ENCODE results near the gene IQGAP2.

The IQGAP2 gene

DNA sequence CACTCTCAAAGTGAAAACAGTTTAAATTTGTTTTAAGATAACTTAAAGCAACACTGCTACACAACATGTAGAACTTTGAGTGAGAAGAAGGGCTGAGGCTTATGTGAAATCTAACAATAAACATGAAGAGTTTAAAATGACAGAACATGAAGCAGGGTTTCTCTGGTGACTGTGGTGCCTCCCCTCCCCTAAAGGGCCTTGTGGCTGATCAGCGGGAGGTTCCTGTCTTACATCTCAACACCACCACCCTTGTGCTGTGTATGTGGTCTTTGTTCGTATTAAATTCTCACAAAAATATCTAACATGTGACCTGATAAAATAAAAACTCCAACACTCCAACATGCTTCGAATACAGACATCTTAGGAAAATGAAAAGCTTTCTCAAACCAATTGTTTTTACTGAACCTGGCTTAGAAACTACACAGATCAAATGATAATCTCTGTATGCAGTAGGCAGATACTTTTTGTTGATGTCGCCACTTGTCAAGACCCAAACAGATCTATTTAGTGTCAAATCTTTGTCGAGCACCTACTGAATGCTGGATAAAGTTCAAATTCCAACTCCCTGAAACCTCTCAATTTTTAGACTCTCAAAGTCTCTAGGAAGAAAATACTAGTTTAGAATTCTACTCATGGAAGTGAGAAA, 9.9 kb upstream of the IQGAP2 start:
- TF ChIP-seq, protein P1, sequence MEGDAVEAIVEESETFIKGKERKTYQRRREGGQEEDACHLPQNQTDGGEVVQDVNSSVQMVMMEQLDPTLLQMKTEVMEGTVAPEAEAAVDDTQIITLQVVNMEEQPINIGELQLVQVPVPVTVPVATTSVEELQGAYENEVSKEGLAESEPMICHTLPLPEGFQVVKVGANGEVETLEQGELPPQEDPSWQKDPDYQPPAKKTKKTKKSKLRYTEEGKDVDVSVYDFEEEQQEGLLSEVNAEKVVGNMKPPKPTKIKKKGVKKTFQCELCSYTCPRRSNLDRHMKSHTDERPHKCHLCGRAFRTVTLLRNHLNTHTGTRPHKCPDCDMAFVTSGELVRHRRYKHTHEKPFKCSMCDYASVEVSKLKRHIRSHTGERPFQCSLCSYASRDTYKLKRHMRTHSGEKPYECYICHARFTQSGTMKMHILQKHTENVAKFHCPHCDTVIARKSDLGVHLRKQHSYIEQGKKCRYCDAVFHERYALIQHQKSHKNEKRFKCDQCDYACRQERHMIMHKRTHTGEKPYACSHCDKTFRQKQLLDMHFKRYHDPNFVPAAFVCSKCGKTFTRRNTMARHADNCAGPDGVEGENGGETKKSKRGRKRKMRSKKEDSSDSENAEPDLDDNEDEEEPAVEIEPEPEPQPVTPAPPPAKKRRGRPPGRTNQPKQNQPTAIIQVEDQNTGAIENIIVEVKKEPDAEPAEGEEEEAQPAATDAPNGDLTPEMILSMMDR (IDR thresholded peaks at IDR 0.05; ENCODE audit: borderline replicate concordance, insufficient read depth, low read depth, low read length): no peak
- H3K4me3 ChIP-seq (ENCODE audit: low read depth, low read length): no peak overlapping the region

DNA sequence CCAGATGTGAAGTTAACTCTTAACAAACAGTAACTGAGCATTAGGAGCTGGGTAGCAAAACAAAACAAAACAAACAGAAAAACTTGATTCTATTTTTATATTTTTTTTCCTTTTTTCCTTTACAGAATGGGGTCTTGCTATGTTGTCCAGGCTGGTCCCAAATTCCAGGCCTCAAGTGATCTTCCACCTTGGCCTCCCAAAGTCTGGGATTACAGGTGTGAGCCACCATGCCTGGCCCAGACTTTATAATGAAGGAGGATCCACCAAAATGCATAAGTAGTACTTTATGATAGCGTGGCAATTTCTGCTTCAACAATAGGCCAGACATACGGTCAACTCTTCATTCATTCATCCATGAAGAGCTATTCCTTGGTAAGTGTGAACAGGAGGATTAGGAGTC, 5.9 kb upstream of the IQGAP2 start:
- H3K4me3 ChIP-seq (ENCODE audit: low read depth, low read length): no peak overlapping the region
- TF ChIP-seq, protein P1 (IDR thresholded peaks at IDR 0.05; ENCODE audit: borderline replicate concordance, insufficient read depth, low read depth, low read length): no peak

DNA sequence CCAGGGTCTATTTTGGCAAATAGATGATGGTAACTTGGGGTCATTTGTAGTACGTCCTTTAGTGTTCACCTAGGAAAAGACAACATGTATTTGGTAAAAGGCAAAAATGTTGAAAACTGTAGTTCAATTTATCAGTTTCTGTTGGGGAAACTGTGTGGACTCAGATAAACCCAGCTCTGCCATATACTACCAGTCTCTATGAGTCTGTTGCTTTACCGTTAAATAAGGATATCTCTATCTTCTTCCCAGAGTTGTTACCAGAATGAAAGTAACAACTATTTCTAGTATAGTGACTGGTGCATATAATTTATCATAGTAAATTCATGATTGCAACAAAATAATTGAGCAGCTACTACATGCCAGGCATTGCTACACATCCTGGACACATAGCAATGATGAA, 3.8 kb upstream of the IQGAP2 start:
- no peak overlapping the region for H3K4me3 ChIP-seq (ENCODE audit: low read depth, low read length)
- TF ChIP-seq, protein P1 (IDR thresholded peaks at IDR 0.05; ENCODE audit: borderline replicate concordance, insufficient read depth, low read depth, low read length): no peak

DNA sequence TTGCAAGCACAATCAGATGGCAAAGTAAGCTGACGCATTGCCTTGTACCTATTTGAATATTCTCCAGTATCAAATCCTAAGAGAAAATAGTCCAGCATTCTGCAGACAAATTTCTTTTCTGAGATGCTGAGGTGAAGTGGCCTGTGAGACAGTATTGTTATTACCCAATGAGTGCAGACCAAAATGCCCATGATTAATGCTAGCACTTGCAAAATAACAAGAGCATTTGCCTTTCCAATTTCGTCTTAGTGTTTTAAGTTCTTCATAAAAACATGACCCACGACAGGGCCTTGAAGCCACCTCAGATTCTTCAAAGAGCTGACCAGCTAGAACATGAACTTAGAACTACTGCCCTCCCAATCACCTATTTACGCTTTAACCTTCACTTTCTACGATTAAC, 2.6 kb upstream of the IQGAP2 start:
- TF ChIP-seq, protein P1 (IDR thresholded peaks at IDR 0.05; ENCODE audit: borderline replicate concordance, insufficient read depth, low read depth, low read length): no peak
- H3K4me3 ChIP-seq (ENCODE audit: low read depth, low read length): no peak overlapping the region

DNA sequence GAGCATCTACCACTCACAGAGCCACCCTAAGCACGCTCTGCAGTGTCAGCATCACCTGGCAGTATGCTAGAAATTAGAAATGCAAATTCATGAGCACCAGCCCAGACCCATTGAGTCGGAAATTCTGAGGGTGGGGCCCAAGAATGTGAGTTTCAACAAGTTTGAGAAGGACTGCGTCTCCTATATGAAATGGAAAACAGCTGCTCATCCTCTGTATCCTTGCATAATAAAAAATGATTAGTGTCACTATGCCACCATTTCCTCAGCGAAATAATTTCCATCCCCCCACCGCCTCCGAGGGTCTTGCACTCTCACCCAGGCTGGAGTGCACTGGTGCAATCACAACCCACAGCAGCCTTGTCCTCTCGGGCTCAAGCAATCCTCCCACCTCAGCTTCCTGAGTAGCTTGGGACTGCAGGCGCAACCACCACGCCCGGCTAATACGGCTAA, 1.3 kb upstream of the IQGAP2 start:
- TF ChIP-seq, protein P1 (IDR thresholded peaks at IDR 0.05; ENCODE audit: borderline replicate concordance, insufficient read depth, low read depth, low read length): no peak
- peak overlapping the region; percentile 55 for H3K4me3 ChIP-seq (ENCODE audit: low read depth, low read length)

DNA sequence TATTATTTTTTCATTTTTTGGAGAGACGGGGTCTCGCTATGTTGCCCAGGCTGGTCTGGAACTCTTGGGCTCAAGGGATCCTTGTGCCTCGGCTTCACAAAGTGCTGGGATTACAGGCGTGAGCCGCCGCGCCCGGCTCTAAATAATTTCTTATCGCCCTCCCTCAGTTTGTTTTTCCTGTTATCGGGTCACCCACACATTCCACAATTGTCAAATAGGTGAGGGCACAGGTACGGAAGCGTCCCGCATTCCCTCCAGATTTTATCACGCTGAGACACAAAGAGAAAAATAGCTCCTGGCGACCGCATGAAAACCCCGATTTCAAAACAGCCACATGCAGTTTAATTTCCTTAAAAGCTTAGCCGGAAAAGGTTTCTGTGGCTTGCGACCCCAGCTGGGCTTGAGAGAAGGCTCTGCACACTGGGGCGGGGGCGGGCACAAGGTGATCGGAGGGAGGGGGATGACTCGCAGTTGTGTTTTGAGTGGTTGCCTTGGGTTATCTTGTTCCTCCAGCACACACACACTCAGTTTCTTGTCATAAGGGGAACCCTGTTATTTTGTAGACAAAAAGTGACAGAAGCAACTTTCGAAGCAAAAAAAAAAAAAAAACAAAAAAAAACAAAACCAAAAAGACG, 717 bp upstream of the IQGAP2 start:
- H3K4me3 ChIP-seq (ENCODE audit: low read depth, low read length): peak overlapping the region; percentile 93
- TF ChIP-seq, protein P1 (IDR thresholded peaks at IDR 0.05; ENCODE audit: borderline replicate concordance, insufficient read depth, low read depth, low read length): no peak

DNA sequence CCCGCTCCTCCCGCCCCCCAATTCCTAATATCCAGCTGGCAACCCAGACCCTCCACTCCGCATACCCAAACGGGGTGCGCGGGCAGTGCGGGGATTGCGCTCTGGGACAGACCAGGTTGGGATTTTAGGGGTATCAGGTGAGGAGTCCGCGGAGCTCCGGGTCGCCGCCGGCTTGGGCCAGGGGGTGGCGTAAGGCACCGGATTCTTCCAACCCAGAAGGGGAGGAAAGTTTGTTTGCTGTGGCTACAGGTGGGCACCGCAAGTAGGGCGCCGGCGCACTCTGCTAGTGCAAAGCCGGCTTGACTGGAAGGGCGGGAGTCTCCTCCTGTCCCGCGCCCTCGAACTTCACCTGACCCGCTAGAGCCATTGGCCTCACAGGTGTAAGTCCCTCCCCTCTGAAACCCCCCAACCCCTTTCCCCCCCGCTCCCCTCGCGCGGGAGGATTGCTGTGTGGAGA, 709 bp downstream of the IQGAP2 start:
- TF ChIP-seq, protein P1 (IDR thresholded peaks at IDR 0.05; ENCODE audit: borderline replicate concordance, insufficient read depth, low read depth, low read length): peak; percentile 64
- H3K4me3 ChIP-seq (ENCODE audit: low read depth, low read length): peak overlapping the region; percentile 93

Measured in GM12875 (cell line).